ENCODE results near the gene TRIM2.
A peak's percentile ranks its signal among the peaks of the same experiment; 100 is the strongest.

Gene TRIM2

GRCh38 chr4:153204247-153204671 is at the start of gene TRIM2:
Gene TRIM2 (plus strand): TSS chr4:153204443. CDS start chr4:153204531, 88 bp downstream.
- H3K4me3 ChIP-seq (replicated peaks in 1 of 2; ENCODE audit: low read depth in 2 of 2, low read length in 2 of 2) = peak within 1 kb of the TSS; percentile 18 to 21
- DNase-seq (ENCODE audit: low read depth in 2 of 2) = peak; percentile 65 to 84
- no peak for TF ChIP-seq CTCF (IDR thresholded peaks at IDR 0.05; ENCODE audit: low read depth, low read length)

GRCh38 chr4:153155686-153156085 is 48.6 kb upstream of the TRIM2 start:
- no peak overlapping the region for H3K4me3 ChIP-seq (replicated peaks in 1 of 2; ENCODE audit: low read depth in 2 of 2, low read length in 2 of 2)
- no peak for DNase-seq (ENCODE audit: low read depth in 2 of 2)
- no peak for TF ChIP-seq CTCF (IDR thresholded peaks at IDR 0.05; ENCODE audit: low read depth, low read length)

DNA sequence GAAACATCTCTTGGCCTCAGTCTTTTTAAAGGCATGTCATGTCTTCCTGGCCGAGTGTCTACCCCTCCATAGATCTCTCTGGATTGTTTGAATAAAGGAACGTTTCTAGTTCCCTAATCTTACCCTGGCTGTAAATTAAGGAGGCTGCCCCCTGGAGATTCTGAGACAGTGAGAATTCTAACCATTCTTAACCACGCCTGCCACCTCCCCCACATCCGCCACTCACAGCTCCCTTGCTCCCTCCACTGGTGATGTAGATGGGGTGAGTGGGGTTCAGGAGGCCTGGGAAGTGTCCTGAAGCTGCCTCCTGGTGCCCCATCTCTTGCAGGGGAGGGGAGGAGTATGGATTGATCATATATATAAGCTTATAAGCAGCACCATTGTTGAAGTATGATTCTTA is 48.0 kb upstream of the TRIM2 start:
- DNase-seq (ENCODE audit: low read depth in 2 of 2) = no peak
- TF ChIP-seq CTCF (IDR thresholded peaks at IDR 0.05; ENCODE audit: low read depth, low read length) = no peak

DNA sequence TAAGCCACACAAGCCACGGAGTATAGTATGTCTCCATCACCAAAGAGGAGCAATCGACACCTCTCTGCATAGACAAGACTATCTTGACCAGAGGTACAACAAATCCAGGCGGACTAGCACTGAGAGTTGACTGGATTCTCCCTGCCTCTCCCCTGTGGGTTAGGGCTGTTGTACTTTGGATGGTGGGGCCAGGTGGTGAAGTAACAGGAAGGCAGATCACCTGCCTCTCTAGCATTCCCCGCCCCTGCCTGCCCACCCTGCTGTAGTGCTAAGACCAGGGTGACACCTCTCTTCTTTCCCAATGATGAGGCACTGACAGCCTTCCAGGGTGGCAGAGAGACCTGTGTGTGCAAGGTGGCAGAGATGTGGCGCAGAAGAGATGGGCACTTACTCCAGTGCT is 47.5 kb upstream of the TRIM2 start:
- H3K4me3 ChIP-seq (replicated peaks in 1 of 2; ENCODE audit: low read depth in 2 of 2, low read length in 2 of 2) = no peak overlapping the region
- no peak for TF ChIP-seq CTCF (IDR thresholded peaks at IDR 0.05; ENCODE audit: low read depth, low read length)
- no peak for DNase-seq (ENCODE audit: low read depth in 2 of 2)

More for the DNA sequence above, 48.0 kb upstream of the TRIM2 start:
- H3K4me3 ChIP-seq (replicated peaks in 1 of 2; ENCODE audit: low read depth in 2 of 2, low read length in 2 of 2) = no peak overlapping the region

GRCh38 chr4:153159016-153159415 is 45.2 kb upstream of the TRIM2 start:
- no peak for TF ChIP-seq CTCF (IDR thresholded peaks at IDR 0.05; ENCODE audit: low read depth, low read length)
- no peak overlapping the region for H3K4me3 ChIP-seq (replicated peaks in 1 of 2; ENCODE audit: low read depth in 2 of 2, low read length in 2 of 2)
- no peak for DNase-seq (ENCODE audit: low read depth in 2 of 2)

- peak; percentile 62 to 84 for DNase-seq (ENCODE audit: low read depth in 2 of 2)
- H3K4me3 ChIP-seq (replicated peaks in 1 of 2; ENCODE audit: low read depth in 2 of 2, low read length in 2 of 2) = no peak overlapping the region
- TF ChIP-seq CTCF (IDR thresholded peaks at IDR 0.05; ENCODE audit: low read depth, low read length) = no peak
Measured at GRCh38 chr4:153159728-153160221, 44.5 kb upstream of the TRIM2 start.

DNA sequence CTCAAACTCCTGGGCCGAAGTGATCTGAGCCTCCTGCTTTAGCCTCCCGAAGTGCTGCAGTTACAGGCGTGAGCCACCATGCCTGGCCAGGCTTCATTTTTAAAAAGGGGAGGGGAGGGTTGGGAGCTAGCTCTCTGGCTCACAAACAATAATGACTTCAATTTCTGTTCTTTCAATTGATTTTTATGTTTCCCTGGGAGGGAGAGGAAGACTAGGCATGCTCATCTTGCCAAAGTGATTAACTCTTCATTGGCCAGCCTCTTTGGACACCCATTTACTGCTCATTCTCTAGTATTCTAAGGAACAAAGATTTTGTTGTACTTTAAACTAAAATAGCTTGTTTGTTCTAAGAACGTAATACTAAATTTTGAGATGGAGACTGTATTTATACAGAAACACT is 43.4 kb upstream of the TRIM2 start:
- no peak overlapping the region for H3K4me3 ChIP-seq (replicated peaks in 1 of 2; ENCODE audit: low read depth in 2 of 2, low read length in 2 of 2)
- no peak for TF ChIP-seq CTCF (IDR thresholded peaks at IDR 0.05; ENCODE audit: low read depth, low read length)
- no peak for DNase-seq (ENCODE audit: low read depth in 2 of 2)

Data from cardiac fibroblast (primary cell).